GM19043 (cell line): ENCODE measurements around the gene LLPH.

Experiments used
- ATAC-seq: cut with Tn5 transposase; IDR thresholded peaks from one replicate; pipeline ENCODE4 v1.9.1; 2021; ENCODE audit warnings: low read depth; ENCODE audit not compliant: unreplicated experiment

Gene LLPH

GRCh38 chr12:66103016-66103913 lies 27.3 kb downstream of the LLPH start:
- no peak for ATAC-seq

- ATAC-seq: no peak
Measured at GRCh38 chr12:66092559-66093269, 37.8 kb downstream of the LLPH start.

GRCh38 chr12:66090157-66090556 lies 40.4 kb downstream of the LLPH start:
- no peak for ATAC-seq

- ATAC-seq: peak; percentile 72
Measured at GRCh38 chr12:66087365-66087943, 43.1 kb downstream of the LLPH start.

GRCh38 chr12:66085998-66086397 lies 44.6 kb downstream of the LLPH start:
- no peak for ATAC-seq

GRCh38 chr12:66085213-66085612 lies 45.3 kb downstream of the LLPH start:
- no peak for ATAC-seq

- ATAC-seq: no peak
Measured at GRCh38 chr12:66083766-66084165, 46.8 kb downstream of the LLPH start.

- no peak for ATAC-seq
Measured at GRCh38 chr12:66082744-66083143, 47.8 kb downstream of the LLPH start.

- no peak for ATAC-seq
Measured at GRCh38 chr12:66080791-66081190, 49.8 kb downstream of the LLPH start.

GRCh38 chr12:66077542-66077941 lies 53.0 kb downstream of the LLPH start:
- no peak for ATAC-seq

GRCh38 chr12:66074561-66074960 lies 56.0 kb downstream of the LLPH start:
- no peak for ATAC-seq

- ATAC-seq: peak; percentile 42
Measured at GRCh38 chr12:66072566-66072965, 58.0 kb downstream of the LLPH start.

GRCh38 chr12:66072135-66072534 lies 58.4 kb downstream of the LLPH start:
- ATAC-seq: peak; percentile 69

- no peak for ATAC-seq
Measured at GRCh38 chr12:66071549-66071948, 59.0 kb downstream of the LLPH start.

- ATAC-seq: no peak
Measured at GRCh38 chr12:66070378-66071120, 60.0 kb downstream of the LLPH start.

- ATAC-seq: peak; percentile 11
Measured at GRCh38 chr12:66066929-66067523, 63.5 kb downstream of the LLPH start.
